Left ventricle myocardium inferior (tissue), 1 donor: ENCODE data around the gene EHD4. TPM values are rescaled to one million over a fixed set of nuclear protein-coding genes. Genes with fewer than 3 reads are reported as not detected.

ENCODE experiments used
- DNase-seq: peaks from one replicate; pipeline ENCODE4 v3.0.0-alpha.2; 2020
- H3K27ac ChIP-seq: fragments of 200-600 bp; replicated peaks from 2 replicates; pipeline ENCODE4 v1.8.0; 2021
- H3K27me3 ChIP-seq: fragments of 200-600 bp; 2 replicates; pipeline ENCODE4 v1.8.0; 2021; ENCODE audit warnings: low read depth
- H3K36me3 ChIP-seq: fragments of 200-600 bp; 2 replicates; pipeline ENCODE4 v1.8.0; 2021
- H3K4me1 ChIP-seq: fragments of 200-600 bp; 2 replicates; pipeline ENCODE4 v1.8.0; 2021
- H3K4me3 ChIP-seq: fragments of 200-600 bp; 2 replicates; pipeline ENCODE4 v1.8.0; 2021; ENCODE audit warnings: mild to moderate bottlenecking, moderate library complexity
- H3K9me3 ChIP-seq: fragments of 200-600 bp; replicated peaks from 2 replicates; pipeline ENCODE4 v1.8.0; 2021
- CTCF ChIP-seq: fragments of 200-600 bp; IDR thresholded peaks from 2 replicates; pipeline ENCODE4 v1.8.0; 2021; ENCODE audit warnings: antibody characterized with exemption, mild to moderate bottlenecking, borderline replicate concordance
- intact Hi-C: fragments of 100-400 bp; cut with micrococcal nuclease; formaldehyde crosslinking; loops from one replicate; pipeline ENCODE4 v1.11.0; 2022
- total RNA-seq: library from RNA; stranded (reverse); fragmentation: NEBNext Ultra II Directional; extraction: Animal tissue kit (Norgen Biotek cat#: 25700); gene quantifications from one replicate; pipeline ENCODE4 v1.2.1, GENCODE V29; 2021
- donor health status: DM: no; HTN: yes; CAD: no; lungs with severe emphysema.

EHD4 gene
- total RNA-seq, 1 donor from 2014 or later = 46.4 TPM

- H3K27ac ChIP-seq = peak overlapping the region; percentile 95
- H3K4me1 ChIP-seq = peaks cover 98% of the 10 kb centered on the region
- no peak for TF ChIP-seq CTCF
- intact Hi-C loops = no loop called here
- no peaks in the 10 kb centered on the region for H3K36me3 ChIP-seq
- peak; percentile 77 for DNase-seq
- no peaks in the 10 kb centered on the region for H3K9me3 ChIP-seq
- peak overlapping the region; percentile 30 for H3K4me3 ChIP-seq
- no peaks in the 10 kb centered on the region for H3K27me3 ChIP-seq
Observed at GRCh38 chr15:41965441-41966413, 6.6 kb downstream of the EHD4 start.

- H3K27me3 ChIP-seq = no peaks in the 10 kb centered on the region
- TF ChIP-seq CTCF = no peak
- intact Hi-C loops = no loop called here
- no peak for DNase-seq
- H3K4me1 ChIP-seq = peaks cover 95% of the 10 kb centered on the region
- H3K36me3 ChIP-seq = no peaks in the 10 kb centered on the region
- H3K4me3 ChIP-seq = no peak overlapping the region
- no peaks in the 10 kb centered on the region for H3K9me3 ChIP-seq
- H3K27ac ChIP-seq = peak overlapping the region; percentile 87
Observed at GRCh38 chr15:41961595-41962202, 10.7 kb downstream of the EHD4 start.

GRCh38 chr15:41961001-41961518 is 11.3 kb downstream of the EHD4 start:
- DNase-seq = no peak
- H3K27ac ChIP-seq = peak overlapping the region; percentile 87
- H3K9me3 ChIP-seq = no peaks in the 10 kb centered on the region
- intact Hi-C loops = no loop called here
- no peak overlapping the region for H3K4me3 ChIP-seq
- TF ChIP-seq CTCF = no peak
- no peaks in the 10 kb centered on the region for H3K36me3 ChIP-seq
- H3K27me3 ChIP-seq = no peaks in the 10 kb centered on the region
- H3K4me1 ChIP-seq = peaks cover 95% of the 10 kb centered on the region

GRCh38 chr15:41958002-41958420 is 14.3 kb downstream of the EHD4 start:
- peak overlapping the region; percentile 21 for H3K4me3 ChIP-seq
- no peaks in the 10 kb centered on the region for H3K27me3 ChIP-seq
- intact Hi-C loops = no loop called here
- H3K27ac ChIP-seq = peak overlapping the region; percentile 87
- H3K4me1 ChIP-seq = peaks cover 88% of the 10 kb centered on the region
- H3K9me3 ChIP-seq = no peaks in the 10 kb centered on the region
- DNase-seq = no peak
- peaks cover 8% of the 10 kb centered on the region for H3K36me3 ChIP-seq
- no peak for TF ChIP-seq CTCF

- Histone ChIP-seq H3K27me3 (no peaks in the 10 kb centered on the region), H3K9me3 (no peaks in the 10 kb centered on the region), H3K27ac (peak overlapping the region; percentile 87), H3K36me3 (peaks cover 16% of the 10 kb centered on the region), H3K4me3 (peak overlapping the region; percentile 21), H3K4me1 (peaks cover 86% of the 10 kb centered on the region)
- TF ChIP-seq CTCF = no peak
- no peak for DNase-seq
- intact Hi-C loops = no loop called here
Observed at GRCh38 chr15:41957021-41957897, 15.1 kb downstream of the EHD4 start.
